Measurements from ENCODE around the gene CNTNAP2.

The CNTNAP2 gene

GRCh38 chr7:146542101-146542500 is 425.5 kb downstream of the CNTNAP2 start:
- H2AFZ ChIP-seq (ENCODE audit: low read length, unreplicated experiment) = no peak overlapping the region
- H3K27me3 ChIP-seq (ENCODE audit: insufficient read depth, low read length) = no peaks in the 10 kb centered on the region
- no peak overlapping the region for H3K27ac ChIP-seq (ENCODE audit: low read depth, low read length)
- H3K4me1 ChIP-seq (ENCODE audit: control insufficient read depth, insufficient read depth, low read length, unreplicated experiment) = no peaks in the 10 kb centered on the region
- H3K36me3 ChIP-seq (ENCODE audit: insufficient read depth, low read length) = no peaks in the 10 kb centered on the region
- no peak overlapping the region for H3K4me3 ChIP-seq (ENCODE audit: low read depth, low read length)
- H3K79me2 ChIP-seq (ENCODE audit: control insufficient read depth, insufficient read depth, low read length, unreplicated experiment) = no peaks in the 10 kb centered on the region

- Histone ChIP-seq H3K4me3 (ENCODE audit: low read depth, low read length) (no peak overlapping the region), H3K79me2 (ENCODE audit: control insufficient read depth, insufficient read depth, low read length, unreplicated experiment) (no peaks in the 10 kb centered on the region), H3K36me3 (ENCODE audit: insufficient read depth, low read length) (no peaks in the 10 kb centered on the region), H2AFZ (ENCODE audit: low read length, unreplicated experiment) (no peak overlapping the region), H3K4me1 (ENCODE audit: control insufficient read depth, insufficient read depth, low read length, unreplicated experiment) (no peaks in the 10 kb centered on the region), H3K27ac (ENCODE audit: low read depth, low read length) (no peak overlapping the region), H3K27me3 (ENCODE audit: insufficient read depth, low read length) (no peaks in the 10 kb centered on the region)
Observed at GRCh38 chr7:146544748-146545147, 428.1 kb downstream of the CNTNAP2 start.

DNA sequence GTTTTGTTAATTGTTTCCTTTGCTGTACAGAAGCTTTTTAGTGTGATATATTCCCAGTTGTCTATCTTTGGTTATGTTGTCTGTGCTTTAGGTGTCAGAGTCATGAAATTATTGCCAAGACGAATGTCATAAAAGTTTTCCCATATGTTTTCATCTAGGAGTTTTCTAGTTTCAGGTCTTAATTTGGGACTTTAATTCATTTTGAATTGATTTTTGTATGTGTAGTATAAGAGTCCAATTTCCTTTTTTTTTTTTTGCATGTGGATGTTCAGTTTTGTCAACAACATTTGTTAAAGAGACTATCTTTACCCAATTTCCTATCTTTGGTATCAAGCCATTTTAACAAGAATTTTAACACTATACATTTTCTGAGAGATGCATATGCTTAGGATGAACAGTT is 432.2 kb downstream of the CNTNAP2 start:
- Histone ChIP-seq H3K79me2 (ENCODE audit: control insufficient read depth, insufficient read depth, low read length, unreplicated experiment) (no peaks in the 10 kb centered on the region), H2AFZ (ENCODE audit: low read length, unreplicated experiment) (no peak overlapping the region), H3K4me1 (ENCODE audit: control insufficient read depth, insufficient read depth, low read length, unreplicated experiment) (no peaks in the 10 kb centered on the region), H3K36me3 (ENCODE audit: insufficient read depth, low read length) (no peaks in the 10 kb centered on the region), H3K27me3 (ENCODE audit: insufficient read depth, low read length) (no peaks in the 10 kb centered on the region), H3K4me3 (ENCODE audit: low read depth, low read length) (no peak overlapping the region), H3K27ac (ENCODE audit: low read depth, low read length) (no peak overlapping the region)

DNA sequence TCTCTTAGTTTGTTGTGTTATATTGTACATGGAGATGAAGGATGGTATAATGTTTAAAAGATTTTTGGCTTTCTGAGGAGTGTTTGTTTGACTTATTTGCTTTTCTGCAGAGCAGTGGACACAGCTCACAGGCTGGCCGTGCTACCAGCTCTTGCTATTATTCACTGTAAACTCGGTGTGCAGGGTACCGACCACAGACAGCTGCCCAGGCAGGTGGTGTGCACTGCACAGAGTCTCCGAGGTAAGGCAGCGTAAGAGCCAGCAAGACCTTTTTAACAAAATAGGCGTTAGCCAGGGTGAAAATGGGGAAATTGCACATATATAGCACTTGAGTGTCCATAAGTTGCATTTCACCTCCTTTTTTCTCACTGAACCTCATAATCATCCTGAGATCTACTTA is 438.0 kb downstream of the CNTNAP2 start:
- no peak overlapping the region for H2AFZ ChIP-seq (ENCODE audit: low read length, unreplicated experiment)

DNA sequence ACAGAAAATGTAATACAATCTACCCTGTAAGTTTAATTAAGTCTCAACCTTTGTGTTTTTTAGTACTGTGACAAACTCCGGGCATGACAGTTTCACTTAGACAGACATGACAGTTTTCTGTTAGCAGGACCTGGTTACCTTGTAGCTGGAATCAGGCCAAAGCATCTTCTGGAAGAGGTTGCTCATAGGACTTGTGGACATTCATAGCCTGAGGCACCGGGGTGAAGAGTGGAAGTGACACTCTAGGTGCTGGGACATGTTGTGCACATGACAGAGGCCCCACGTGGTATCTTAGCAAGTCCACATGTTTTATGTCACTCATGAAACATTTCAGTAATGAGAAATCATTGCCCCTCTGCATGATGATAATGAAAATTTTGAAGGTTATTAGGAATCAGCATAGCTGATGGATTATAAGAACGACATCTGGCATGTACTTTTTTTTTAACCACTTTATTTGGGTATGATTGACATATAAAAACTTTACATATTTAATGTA is 441.4 kb downstream of the CNTNAP2 start:
- H3K27ac ChIP-seq (ENCODE audit: low read depth, low read length) = no peak overlapping the region
- H3K27me3 ChIP-seq (ENCODE audit: insufficient read depth, low read length) = no peaks in the 10 kb centered on the region
- no peaks in the 10 kb centered on the region for H3K79me2 ChIP-seq (ENCODE audit: control insufficient read depth, insufficient read depth, low read length, unreplicated experiment)
- no peak overlapping the region for H2AFZ ChIP-seq (ENCODE audit: low read length, unreplicated experiment)
- H3K4me1 ChIP-seq (ENCODE audit: control insufficient read depth, insufficient read depth, low read length, unreplicated experiment) = no peaks in the 10 kb centered on the region
- no peaks in the 10 kb centered on the region for H3K36me3 ChIP-seq (ENCODE audit: insufficient read depth, low read length)
- no peak overlapping the region for H3K4me3 ChIP-seq (ENCODE audit: low read depth, low read length)

More for the DNA sequence above, 438.0 kb downstream of the CNTNAP2 start:
- Histone ChIP-seq H3K79me2 (ENCODE audit: control insufficient read depth, insufficient read depth, low read length, unreplicated experiment) (no peaks in the 10 kb centered on the region), H3K36me3 (ENCODE audit: insufficient read depth, low read length) (no peaks in the 10 kb centered on the region), H3K27me3 (ENCODE audit: insufficient read depth, low read length) (no peaks in the 10 kb centered on the region), H3K4me3 (ENCODE audit: low read depth, low read length) (no peak overlapping the region), H3K4me1 (ENCODE audit: control insufficient read depth, insufficient read depth, low read length, unreplicated experiment) (no peaks in the 10 kb centered on the region), H3K27ac (ENCODE audit: low read depth, low read length) (no peak overlapping the region)

- Histone ChIP-seq H3K27me3 (ENCODE audit: insufficient read depth, low read length) (no peaks in the 10 kb centered on the region), H2AFZ (ENCODE audit: low read length, unreplicated experiment) (no peak overlapping the region), H3K4me3 (ENCODE audit: low read depth, low read length) (no peak overlapping the region)
Observed at GRCh38 chr7:146565872-146566271, 449.3 kb downstream of the CNTNAP2 start.

GRCh38 chr7:146575903-146576302 is 459.3 kb downstream of the CNTNAP2 start:
- Histone ChIP-seq H3K4me3 (ENCODE audit: low read depth, low read length) (no peak overlapping the region), H3K79me2 (ENCODE audit: control insufficient read depth, insufficient read depth, low read length, unreplicated experiment) (no peaks in the 10 kb centered on the region), H3K27ac (ENCODE audit: low read depth, low read length) (no peak overlapping the region), H2AFZ (ENCODE audit: low read length, unreplicated experiment) (no peak overlapping the region), H3K4me1 (ENCODE audit: control insufficient read depth, insufficient read depth, low read length, unreplicated experiment) (no peaks in the 10 kb centered on the region), H3K36me3 (ENCODE audit: insufficient read depth, low read length) (no peaks in the 10 kb centered on the region), H3K27me3 (ENCODE audit: insufficient read depth, low read length) (no peaks in the 10 kb centered on the region)

More at GRCh38 chr7:146565872-146566271, 449.3 kb downstream of the CNTNAP2 start:
- Histone ChIP-seq H3K36me3 (ENCODE audit: insufficient read depth, low read length) (no peaks in the 10 kb centered on the region), H3K4me1 (ENCODE audit: control insufficient read depth, insufficient read depth, low read length, unreplicated experiment) (no peaks in the 10 kb centered on the region), H3K79me2 (ENCODE audit: control insufficient read depth, insufficient read depth, low read length, unreplicated experiment) (no peaks in the 10 kb centered on the region), H3K27ac (ENCODE audit: low read depth, low read length) (no peak overlapping the region)

DNA sequence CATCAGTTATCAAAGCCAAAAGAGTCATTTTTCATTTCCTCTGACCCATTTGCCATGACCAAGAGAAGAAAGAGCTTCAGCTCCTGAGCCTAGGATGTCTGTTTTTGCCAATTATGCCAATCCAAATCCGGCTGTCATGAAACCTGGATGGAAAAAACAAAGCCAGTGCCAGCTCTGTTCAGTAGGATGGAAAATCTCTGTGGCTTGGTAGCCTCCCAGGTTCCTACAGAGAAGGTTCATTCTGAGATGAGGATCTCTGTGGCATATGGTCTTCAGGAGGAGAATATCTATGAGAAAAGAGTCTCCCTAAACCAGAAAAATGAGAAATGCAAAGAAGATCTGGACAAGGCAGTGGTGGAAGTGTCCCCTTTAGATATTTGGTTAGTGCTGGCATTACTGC is 475.4 kb downstream of the CNTNAP2 start:
- H3K4me1 ChIP-seq (ENCODE audit: control insufficient read depth, insufficient read depth, low read length, unreplicated experiment) = no peaks in the 10 kb centered on the region
- no peak overlapping the region for H2AFZ ChIP-seq (ENCODE audit: low read length, unreplicated experiment)
- no peaks in the 10 kb centered on the region for H3K36me3 ChIP-seq (ENCODE audit: insufficient read depth, low read length)
- no peaks in the 10 kb centered on the region for H3K79me2 ChIP-seq (ENCODE audit: control insufficient read depth, insufficient read depth, low read length, unreplicated experiment)
- no peaks in the 10 kb centered on the region for H3K27me3 ChIP-seq (ENCODE audit: insufficient read depth, low read length)
- H3K4me3 ChIP-seq (ENCODE audit: low read depth, low read length) = no peak overlapping the region
- no peak overlapping the region for H3K27ac ChIP-seq (ENCODE audit: low read depth, low read length)

- Histone ChIP-seq H3K27me3 (ENCODE audit: insufficient read depth, low read length) (no peaks in the 10 kb centered on the region), H3K36me3 (ENCODE audit: insufficient read depth, low read length) (no peaks in the 10 kb centered on the region), H3K4me1 (ENCODE audit: control insufficient read depth, insufficient read depth, low read length, unreplicated experiment) (no peaks in the 10 kb centered on the region), H3K79me2 (ENCODE audit: control insufficient read depth, insufficient read depth, low read length, unreplicated experiment) (no peaks in the 10 kb centered on the region), H3K27ac (ENCODE audit: low read depth, low read length) (no peak overlapping the region), H3K4me3 (ENCODE audit: low read depth, low read length) (no peak overlapping the region), H2AFZ (ENCODE audit: low read length, unreplicated experiment) (no peak overlapping the region)
Observed at GRCh38 chr7:146606628-146607027, 490.0 kb downstream of the CNTNAP2 start.

GRCh38 chr7:146619641-146620040 is 503.0 kb downstream of the CNTNAP2 start:
- no peaks in the 10 kb centered on the region for H3K36me3 ChIP-seq (ENCODE audit: insufficient read depth, low read length)
- no peak overlapping the region for H3K27ac ChIP-seq (ENCODE audit: low read depth, low read length)
- no peaks in the 10 kb centered on the region for H3K27me3 ChIP-seq (ENCODE audit: insufficient read depth, low read length)
- H3K4me3 ChIP-seq (ENCODE audit: low read depth, low read length) = no peak overlapping the region
- no peaks in the 10 kb centered on the region for H3K4me1 ChIP-seq (ENCODE audit: control insufficient read depth, insufficient read depth, low read length, unreplicated experiment)
- no peak overlapping the region for H2AFZ ChIP-seq (ENCODE audit: low read length, unreplicated experiment)
- H3K79me2 ChIP-seq (ENCODE audit: control insufficient read depth, insufficient read depth, low read length, unreplicated experiment) = no peaks in the 10 kb centered on the region

- no peak overlapping the region for H2AFZ ChIP-seq (ENCODE audit: low read length, unreplicated experiment)
- no peak overlapping the region for H3K4me3 ChIP-seq (ENCODE audit: low read depth, low read length)
- no peaks in the 10 kb centered on the region for H3K36me3 ChIP-seq (ENCODE audit: insufficient read depth, low read length)
- H3K79me2 ChIP-seq (ENCODE audit: control insufficient read depth, insufficient read depth, low read length, unreplicated experiment) = no peaks in the 10 kb centered on the region
- H3K4me1 ChIP-seq (ENCODE audit: control insufficient read depth, insufficient read depth, low read length, unreplicated experiment) = no peaks in the 10 kb centered on the region
- H3K27me3 ChIP-seq (ENCODE audit: insufficient read depth, low read length) = no peaks in the 10 kb centered on the region
- H3K27ac ChIP-seq (ENCODE audit: low read depth, low read length) = no peak overlapping the region
Observed at GRCh38 chr7:146626912-146627311, 510.3 kb downstream of the CNTNAP2 start.
